Tibial nerve (tissue), 4 donors: ENCODE data around the gene SLC1A1.

Source experiments
- EP300 ChIP-seq, 2 donors: sonication (generic); formaldehyde crosslinking; IDR thresholded peaks; one replicate each; pipeline ENCODE4 v1.6.1; 2017; ENCODE audit warnings: antibody characterized with exemption in 2 of 2, mild to moderate bottlenecking in 1 of 2
- TF ChIP-seq, protein P1 (sequence below), 5 experiments: fragments of 200-600 bp in 3 of 5; fragments of 450-650 bp in 2 of 5; sonication (generic) in 3 of 5; IDR thresholded peaks; one replicate each; pipeline ENCODE4 v1.5.1; 2016 to 2019; ENCODE audit warnings: antibody characterized with exemption in 5 of 5, mild to moderate bottlenecking in 3 of 5, moderate library complexity in 2 of 5

DNA sequence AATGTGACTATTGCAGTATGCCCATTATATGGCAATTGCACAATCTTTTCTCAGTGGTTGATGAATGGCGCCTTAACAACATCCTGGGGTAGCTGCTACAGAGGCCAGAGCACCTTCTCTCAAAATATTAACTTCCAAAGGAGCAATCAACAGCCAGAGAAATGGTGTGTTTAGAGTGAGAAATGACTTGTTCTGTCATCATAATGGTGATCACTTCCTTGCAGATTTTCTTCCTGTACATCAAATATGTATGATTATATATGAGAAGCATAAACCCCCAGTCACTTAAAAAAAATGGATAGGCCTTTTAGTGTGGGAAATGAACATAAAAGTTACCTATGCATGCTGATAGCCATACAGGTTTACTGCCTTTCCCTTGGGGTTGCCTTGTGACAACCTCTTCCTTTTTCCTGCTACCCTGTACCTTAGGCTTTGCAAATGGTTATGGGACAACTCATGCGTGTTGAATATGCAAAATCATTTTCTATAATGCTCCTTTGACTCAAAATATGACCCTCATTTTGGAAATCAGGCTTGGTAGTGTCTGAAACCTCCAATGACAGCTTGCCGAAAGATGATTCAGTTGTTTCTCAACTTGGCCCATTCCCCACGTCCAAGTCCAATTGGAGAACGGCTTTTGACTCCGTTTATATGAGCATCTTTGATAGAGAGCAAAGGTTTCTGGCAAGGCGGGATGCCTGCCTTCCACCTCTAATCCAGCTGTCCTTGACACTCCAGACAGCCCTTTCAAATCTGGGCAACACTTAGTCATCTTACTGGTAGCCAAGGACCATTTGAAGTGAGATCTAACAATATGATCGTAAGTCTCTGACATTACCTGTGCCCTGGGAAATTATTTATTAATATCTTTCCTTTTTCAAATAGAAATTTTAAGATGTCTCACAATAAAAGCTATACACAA is 69.3 kb downstream of the SLC1A1 start:
- TF ChIP-seq, protein P1, sequence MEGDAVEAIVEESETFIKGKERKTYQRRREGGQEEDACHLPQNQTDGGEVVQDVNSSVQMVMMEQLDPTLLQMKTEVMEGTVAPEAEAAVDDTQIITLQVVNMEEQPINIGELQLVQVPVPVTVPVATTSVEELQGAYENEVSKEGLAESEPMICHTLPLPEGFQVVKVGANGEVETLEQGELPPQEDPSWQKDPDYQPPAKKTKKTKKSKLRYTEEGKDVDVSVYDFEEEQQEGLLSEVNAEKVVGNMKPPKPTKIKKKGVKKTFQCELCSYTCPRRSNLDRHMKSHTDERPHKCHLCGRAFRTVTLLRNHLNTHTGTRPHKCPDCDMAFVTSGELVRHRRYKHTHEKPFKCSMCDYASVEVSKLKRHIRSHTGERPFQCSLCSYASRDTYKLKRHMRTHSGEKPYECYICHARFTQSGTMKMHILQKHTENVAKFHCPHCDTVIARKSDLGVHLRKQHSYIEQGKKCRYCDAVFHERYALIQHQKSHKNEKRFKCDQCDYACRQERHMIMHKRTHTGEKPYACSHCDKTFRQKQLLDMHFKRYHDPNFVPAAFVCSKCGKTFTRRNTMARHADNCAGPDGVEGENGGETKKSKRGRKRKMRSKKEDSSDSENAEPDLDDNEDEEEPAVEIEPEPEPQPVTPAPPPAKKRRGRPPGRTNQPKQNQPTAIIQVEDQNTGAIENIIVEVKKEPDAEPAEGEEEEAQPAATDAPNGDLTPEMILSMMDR (IDR thresholded peaks at IDR 0.05): no peak
- no peak for TF ChIP-seq EP300 (IDR thresholded peaks at IDR 0.05)
